Right lobe of liver (tissue), 4 donors: Measurements from ENCODE around the gene CAMK2B.

ENCODE experiments used
- CTCF ChIP-seq, 4 donors: fragments of 200-600 bp in 3 of 4; fragments of 450-650 bp in 1 of 4; IDR thresholded peaks; one replicate each; pipeline versions ENCODE4 v1.5.1 to v1.8.0; 2016 to 2022; ENCODE audit warnings: antibody characterized with exemption in 4 of 4, mild to moderate bottlenecking in 2 of 4
- POLR2A ChIP-seq: fragments of 450-650 bp; IDR thresholded peaks from one replicate; pipeline ENCODE4 v1.6.1; 2017; ENCODE audit warnings: antibody characterized with exemption, mild to moderate bottlenecking
- donor health status: DM: no; HTN: no; CAD: no.
- donor health status: DM: no; HTN: no; CAD: no.
- donor health status: DM: no; HTN: yes; CAD: no.

- TF ChIP-seq CTCF (IDR thresholded peaks at IDR 0.05), result no peak
- no peak for TF ChIP-seq POLR2A
Observed at GRCh38 chr7:44212581-44213184, 112.7 kb downstream of the CAMK2B start.
